Measurements from ENCODE around the gene UROC1. TPM values are rescaled to one million over a fixed set of nuclear protein-coding genes. Genes with fewer than 3 reads are reported as not detected.

The UROC1 gene
- total RNA-seq, 1 donor from 2014 or later = not detected

DNA sequence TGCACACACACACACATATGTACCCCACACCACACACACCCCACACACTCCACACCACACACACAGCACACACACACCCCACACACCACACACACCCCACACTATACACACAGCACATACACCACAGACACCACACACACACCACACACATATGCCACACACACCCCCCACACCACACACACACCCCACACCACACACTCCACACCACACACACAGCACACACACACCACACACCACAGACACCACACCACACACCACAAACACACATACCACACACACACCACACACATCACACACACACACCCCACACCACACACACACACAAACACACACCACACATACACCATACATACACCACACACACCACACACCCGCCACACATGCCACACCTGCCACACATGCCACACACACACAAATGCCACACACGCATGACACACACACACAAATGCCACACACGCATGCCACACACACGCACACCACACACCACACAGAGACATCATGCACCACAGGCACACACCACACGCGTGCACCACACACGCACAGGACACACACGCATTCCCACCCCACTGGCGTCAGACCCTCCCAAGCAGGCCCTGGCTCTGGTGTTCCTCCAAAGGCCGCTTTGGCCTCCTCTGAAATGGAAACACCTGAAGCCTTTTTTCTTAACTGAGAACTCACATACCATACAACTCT is 22.1 kb upstream of the UROC1 start:
- TF ChIP-seq, protein P1, sequence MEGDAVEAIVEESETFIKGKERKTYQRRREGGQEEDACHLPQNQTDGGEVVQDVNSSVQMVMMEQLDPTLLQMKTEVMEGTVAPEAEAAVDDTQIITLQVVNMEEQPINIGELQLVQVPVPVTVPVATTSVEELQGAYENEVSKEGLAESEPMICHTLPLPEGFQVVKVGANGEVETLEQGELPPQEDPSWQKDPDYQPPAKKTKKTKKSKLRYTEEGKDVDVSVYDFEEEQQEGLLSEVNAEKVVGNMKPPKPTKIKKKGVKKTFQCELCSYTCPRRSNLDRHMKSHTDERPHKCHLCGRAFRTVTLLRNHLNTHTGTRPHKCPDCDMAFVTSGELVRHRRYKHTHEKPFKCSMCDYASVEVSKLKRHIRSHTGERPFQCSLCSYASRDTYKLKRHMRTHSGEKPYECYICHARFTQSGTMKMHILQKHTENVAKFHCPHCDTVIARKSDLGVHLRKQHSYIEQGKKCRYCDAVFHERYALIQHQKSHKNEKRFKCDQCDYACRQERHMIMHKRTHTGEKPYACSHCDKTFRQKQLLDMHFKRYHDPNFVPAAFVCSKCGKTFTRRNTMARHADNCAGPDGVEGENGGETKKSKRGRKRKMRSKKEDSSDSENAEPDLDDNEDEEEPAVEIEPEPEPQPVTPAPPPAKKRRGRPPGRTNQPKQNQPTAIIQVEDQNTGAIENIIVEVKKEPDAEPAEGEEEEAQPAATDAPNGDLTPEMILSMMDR (IDR thresholded peaks at IDR 0.05; ENCODE audit: partially characterized antibody, unreplicated experiment) = no peak
- Mint-ChIP-seq H3K4me3 (ENCODE audit: unreplicated experiment) (no peak overlapping the region), H3K27me3 (ENCODE audit: unreplicated experiment) (peaks cover 14% of the 10 kb centered on the region), H3K9me3 (ENCODE audit: unreplicated experiment) (peaks cover 7% of the 10 kb centered on the region), H3K36me3 (ENCODE audit: unreplicated experiment) (peaks cover 6% of the 10 kb centered on the region), H3K27ac (ENCODE audit: unreplicated experiment) (peak overlapping the region; percentile 13), H3K4me1 (ENCODE audit: low read depth, unreplicated experiment) (peaks cover 5% of the 10 kb centered on the region)
- peak; percentile 12 for DNase-seq

GRCh38 chr3:126538966-126539365 is 21.4 kb upstream of the UROC1 start:
- H3K36me3 Mint-ChIP-seq (ENCODE audit: unreplicated experiment) = peaks cover 6% of the 10 kb centered on the region
- H3K4me3 Mint-ChIP-seq (ENCODE audit: unreplicated experiment) = no peak overlapping the region
- DNase-seq = peak; percentile 4
- H3K27ac Mint-ChIP-seq (ENCODE audit: unreplicated experiment) = no peak overlapping the region
- peaks cover 6% of the 10 kb centered on the region for H3K4me1 Mint-ChIP-seq (ENCODE audit: low read depth, unreplicated experiment)
- TF ChIP-seq, protein P1 (IDR thresholded peaks at IDR 0.05; ENCODE audit: partially characterized antibody, unreplicated experiment) = no peak
- H3K27me3 Mint-ChIP-seq (ENCODE audit: unreplicated experiment) = peaks cover 14% of the 10 kb centered on the region
- peaks cover 7% of the 10 kb centered on the region for H3K9me3 Mint-ChIP-seq (ENCODE audit: unreplicated experiment)

DNA sequence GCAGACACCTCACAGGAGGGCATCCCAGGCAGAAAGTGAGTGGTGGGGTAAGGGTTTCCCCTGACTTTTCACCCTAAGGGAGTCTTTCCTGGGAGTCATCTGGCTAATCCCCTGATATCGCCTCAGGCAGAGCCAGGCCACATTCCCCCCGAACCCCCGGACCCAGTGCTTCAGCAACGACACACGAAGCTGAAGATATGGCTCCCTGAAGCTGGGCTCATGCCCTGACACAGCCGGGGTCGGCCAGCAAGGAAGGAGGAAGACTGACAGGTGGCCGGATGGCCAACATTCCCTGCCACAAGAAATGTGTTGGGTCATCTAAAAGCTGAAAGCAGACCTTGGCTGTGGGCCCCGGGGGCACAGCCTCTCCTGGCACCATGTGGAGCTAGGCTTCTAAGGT is 20.7 kb upstream of the UROC1 start:
- H3K27me3 Mint-ChIP-seq (ENCODE audit: unreplicated experiment) = peaks cover 12% of the 10 kb centered on the region
- H3K9me3 Mint-ChIP-seq (ENCODE audit: unreplicated experiment) = peaks cover 6% of the 10 kb centered on the region
- TF ChIP-seq, protein P1 (IDR thresholded peaks at IDR 0.05; ENCODE audit: partially characterized antibody, unreplicated experiment) = no peak
- peaks cover 4% of the 10 kb centered on the region for H3K36me3 Mint-ChIP-seq (ENCODE audit: unreplicated experiment)
- no peak overlapping the region for H3K27ac Mint-ChIP-seq (ENCODE audit: unreplicated experiment)
- peaks cover 5% of the 10 kb centered on the region for H3K4me1 Mint-ChIP-seq (ENCODE audit: low read depth, unreplicated experiment)
- peak; percentile 18 for DNase-seq
- H3K4me3 Mint-ChIP-seq (ENCODE audit: unreplicated experiment) = no peak overlapping the region

GRCh38 chr3:126537730-126538281 is 20.2 kb upstream of the UROC1 start:
- peaks cover 5% of the 10 kb centered on the region for H3K4me1 Mint-ChIP-seq (ENCODE audit: low read depth, unreplicated experiment)
- H3K27ac Mint-ChIP-seq (ENCODE audit: unreplicated experiment) = no peak overlapping the region
- H3K4me3 Mint-ChIP-seq (ENCODE audit: unreplicated experiment) = no peak overlapping the region
- peaks cover 2% of the 10 kb centered on the region for H3K9me3 Mint-ChIP-seq (ENCODE audit: unreplicated experiment)
- DNase-seq = peak; percentile 15
- H3K27me3 Mint-ChIP-seq (ENCODE audit: unreplicated experiment) = peaks cover 10% of the 10 kb centered on the region
- TF ChIP-seq, protein P1 (IDR thresholded peaks at IDR 0.05; ENCODE audit: partially characterized antibody, unreplicated experiment) = no peak
- H3K36me3 Mint-ChIP-seq (ENCODE audit: unreplicated experiment) = no peaks in the 10 kb centered on the region

DNA sequence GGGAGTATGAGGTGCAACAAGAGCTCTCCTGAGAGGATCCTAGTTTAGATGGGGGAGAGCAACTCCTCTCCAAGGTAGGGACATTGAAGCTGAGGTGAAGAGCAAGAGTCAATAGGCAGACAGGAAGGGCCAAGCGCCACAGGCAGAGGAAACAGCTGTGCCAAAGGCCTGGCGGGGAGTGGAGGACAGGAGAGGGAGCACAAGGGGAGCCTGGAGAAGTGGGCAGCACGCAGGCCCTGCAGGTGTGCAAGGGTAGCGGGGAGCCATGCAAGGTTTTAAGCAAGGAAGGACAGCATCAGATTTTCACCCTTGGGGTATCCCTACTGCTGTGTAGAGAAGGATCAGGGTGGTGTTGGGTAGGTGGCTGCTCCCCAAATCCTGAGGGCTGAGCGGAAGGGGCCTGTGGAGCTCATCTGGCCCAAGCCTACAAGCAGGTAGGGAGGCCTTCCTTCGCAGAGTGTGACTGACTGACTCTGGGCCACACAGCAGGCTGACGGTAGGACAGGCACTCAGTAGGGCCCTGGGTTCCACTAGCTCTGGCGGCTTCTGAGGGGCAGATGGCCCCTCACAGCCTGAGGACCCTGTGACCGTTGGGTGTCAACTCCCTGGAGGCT is 19.6 kb upstream of the UROC1 start:
- TF ChIP-seq, protein P1 (IDR thresholded peaks at IDR 0.05; ENCODE audit: partially characterized antibody, unreplicated experiment) = no peak
- peak; percentile 12 for DNase-seq
- Mint-ChIP-seq H3K4me1 (ENCODE audit: low read depth, unreplicated experiment) (peaks cover 5% of the 10 kb centered on the region), H3K4me3 (ENCODE audit: unreplicated experiment) (no peak overlapping the region), H3K36me3 (ENCODE audit: unreplicated experiment) (no peaks in the 10 kb centered on the region), H3K27ac (ENCODE audit: unreplicated experiment) (no peak overlapping the region), H3K27me3 (ENCODE audit: unreplicated experiment) (peaks cover 10% of the 10 kb centered on the region), H3K9me3 (ENCODE audit: unreplicated experiment) (peaks cover 2% of the 10 kb centered on the region)
